Measurements from ENCODE around the gene ZFAND3.

DNA sequence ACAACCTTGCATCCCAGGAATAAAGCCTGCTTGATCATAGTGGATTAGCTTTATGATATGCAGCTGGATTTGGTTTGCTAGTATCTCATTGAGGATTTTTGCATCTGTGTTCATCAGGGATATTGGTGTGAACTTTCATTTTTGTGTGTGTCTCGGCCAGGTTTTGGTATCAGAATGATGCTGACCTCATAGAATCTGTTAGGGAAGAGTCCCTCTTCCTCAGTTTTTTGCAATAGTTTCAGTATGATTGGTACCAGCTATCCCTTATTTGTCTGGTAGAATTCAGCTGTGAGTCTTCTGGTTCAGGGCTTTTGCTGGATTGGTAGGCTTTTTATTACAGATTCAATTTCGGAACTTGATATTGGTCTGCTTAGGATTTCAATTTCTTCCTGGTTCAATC is 132.5 kb downstream of the ZFAND3 start:
- TF ChIP-seq, protein P1, sequence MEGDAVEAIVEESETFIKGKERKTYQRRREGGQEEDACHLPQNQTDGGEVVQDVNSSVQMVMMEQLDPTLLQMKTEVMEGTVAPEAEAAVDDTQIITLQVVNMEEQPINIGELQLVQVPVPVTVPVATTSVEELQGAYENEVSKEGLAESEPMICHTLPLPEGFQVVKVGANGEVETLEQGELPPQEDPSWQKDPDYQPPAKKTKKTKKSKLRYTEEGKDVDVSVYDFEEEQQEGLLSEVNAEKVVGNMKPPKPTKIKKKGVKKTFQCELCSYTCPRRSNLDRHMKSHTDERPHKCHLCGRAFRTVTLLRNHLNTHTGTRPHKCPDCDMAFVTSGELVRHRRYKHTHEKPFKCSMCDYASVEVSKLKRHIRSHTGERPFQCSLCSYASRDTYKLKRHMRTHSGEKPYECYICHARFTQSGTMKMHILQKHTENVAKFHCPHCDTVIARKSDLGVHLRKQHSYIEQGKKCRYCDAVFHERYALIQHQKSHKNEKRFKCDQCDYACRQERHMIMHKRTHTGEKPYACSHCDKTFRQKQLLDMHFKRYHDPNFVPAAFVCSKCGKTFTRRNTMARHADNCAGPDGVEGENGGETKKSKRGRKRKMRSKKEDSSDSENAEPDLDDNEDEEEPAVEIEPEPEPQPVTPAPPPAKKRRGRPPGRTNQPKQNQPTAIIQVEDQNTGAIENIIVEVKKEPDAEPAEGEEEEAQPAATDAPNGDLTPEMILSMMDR (IDR thresholded peaks at IDR 0.05; ENCODE audit: poor library complexity, severe bottlenecking) = no peak
- TF ChIP-seq TAF1 (IDR thresholded peaks at IDR 0.05; ENCODE audit: low read depth) (no peak), RAD21 (conservative IDR thresholded peaks at IDR 0.05) (no peak), POLR2AphosphoS5 (IDR thresholded peaks at IDR 0.05) (no peak), MXI1 (conservative IDR thresholded peaks at IDR 0.05; ENCODE audit: poor library complexity, severe bottlenecking) (no peak), SMC3 (conservative IDR thresholded peaks at IDR 0.05; ENCODE audit: poor library complexity) (no peak), EZH2 (IDR thresholded peaks at IDR 0.05; ENCODE audit: borderline replicate concordance, insufficient read depth, low read length, poor library complexity, severe bottlenecking) (no peak)

All from neural cell (in vitro differentiated cells).